Activated T-helper 1 cell treated with anti-CD3 and anti-CD28 coated beads, Interleukin-12 subunit alpha, Interleukin-12 subunit beta, Interleukin-2, Interleukin-4 antibody, amounts not matched to agents 30 ng/mL and 10 ng/mL and 1 ng/mL, durations not matched to agents 14 hours and 24 hours and 36 hours (primary cell): ENCODE measurements around the gene VPS37D. TPM values are rescaled to one million over a fixed set of nuclear protein-coding genes. Genes with fewer than 3 reads are reported as not detected.
A peak's percentile ranks its signal among the peaks of the same experiment; 100 is the strongest.
"Not testable (repeated sequence)": the region's sequence is repeated elsewhere in the genome, so short reads cannot be mapped to it uniquely, and the experiment has no call there.

ENCODE experiments used
- DNase-seq: peaks from one replicate; pipeline ENCODE4 v3.0.0; 2021; ENCODE audit warnings: low spot score
- H3K27ac Mint-ChIP-seq: one replicate; pipeline ENCODE4 v1.8.0; 2021; ENCODE audit warnings: mild to moderate bottlenecking, mixed read lengths
- H3K27me3 Mint-ChIP-seq: one replicate; pipeline ENCODE4 v1.8.0; 2022; ENCODE audit warnings: mild to moderate bottlenecking, moderate library complexity, mixed read lengths; ENCODE audit not compliant: insufficient read depth
- H3K36me3 Mint-ChIP-seq: one replicate; pipeline ENCODE4 v1.8.0; 2021; ENCODE audit warnings: low read depth, mixed read lengths
- H3K4me1 Mint-ChIP-seq: one replicate; pipeline ENCODE4 v1.8.0; 2021; ENCODE audit warnings: low read depth, mixed read lengths
- H3K4me3 Mint-ChIP-seq: one replicate; pipeline ENCODE4 v1.8.0; 2021; ENCODE audit warnings: mild to moderate bottlenecking, moderate library complexity, mixed read lengths
- H3K9me3 Mint-ChIP-seq: one replicate; pipeline ENCODE4 v1.8.0; 2021; ENCODE audit warnings: mixed read lengths
- intact Hi-C: fragments of 100-400 bp; cut with micrococcal nuclease; formaldehyde crosslinking; loops from one replicate; pipeline ENCODE4 v1.15.1; 2024
- total RNA-seq: library from RNA; stranded (reverse); gene quantifications from 2 replicates; pipeline ENCODE4 v1.2.3, GENCODE V29; 2022

VPS37D gene
- total RNA-seq, 1 donor from 2014 or later, result 0.18 TPM

GRCh38 chr7:73718905-73719805 lies 51.5 kb downstream of the VPS37D start, which contains the start of gene STX1A:
Gene STX1A (minus strand): TSS chr7:73719669. CDS start chr7:73719631, 38 bp downstream.
- no peaks in the 10 kb centered on the region for H3K9me3 Mint-ChIP-seq
- peak; percentile 72 for DNase-seq
- peaks cover 34% of the 10 kb centered on the region for H3K4me1 Mint-ChIP-seq
- peaks cover 15% of the 10 kb centered on the region for H3K27me3 Mint-ChIP-seq
- H3K4me3 Mint-ChIP-seq, result peak within 1 kb of the TSS; percentile 88
- intact Hi-C loops, result loop anchor here (1.0 to 5.0 kb wide), 7 partner anchors 19 to 197 kb away; partner anchors contain the start of genes ABHD11, BAZ1B, BCL7B and BUD23
- peak within 1 kb of the TSS; percentile 89 for H3K27ac Mint-ChIP-seq
- H3K36me3 Mint-ChIP-seq, result peaks cover 7% of the 10 kb centered on the region

DNA sequence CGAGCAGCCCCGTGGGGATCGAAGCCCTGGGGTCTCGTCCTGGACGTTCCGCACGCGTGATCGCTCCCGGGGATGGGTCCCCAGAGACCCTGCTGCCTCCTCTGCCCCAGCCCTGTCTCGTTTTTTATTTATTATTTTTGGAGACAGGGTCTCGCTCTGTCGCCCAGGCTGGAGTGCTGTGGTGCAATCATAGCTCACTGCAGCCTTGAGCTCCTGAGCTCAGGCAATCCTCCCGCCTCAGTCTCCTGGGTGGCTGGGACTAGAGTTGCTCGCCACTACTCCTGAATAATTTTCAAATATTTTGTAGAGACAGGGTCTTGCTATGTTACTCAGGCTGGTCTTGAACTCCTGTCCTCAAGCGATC lies 52.2 kb downstream of the VPS37D start:
- Mint-ChIP-seq H3K4me3 (peak overlapping the region; percentile 82), H3K27ac (peak overlapping the region; percentile 36), H3K9me3 (no peaks in the 10 kb centered on the region), H3K36me3 (peaks cover 7% of the 10 kb centered on the region), H3K27me3 (peaks cover 15% of the 10 kb centered on the region), H3K4me1 (peaks cover 34% of the 10 kb centered on the region)
- DNase-seq, result no peak
- intact Hi-C loops, result loop anchor here (1.0 to 5.0 kb wide), 2 partner anchors 95 to 197 kb away; partner anchors contain the start of genes BAZ1B and MLXIPL

GRCh38 chr7:73720443-73720842 lies 52.8 kb downstream of the VPS37D start:
- intact Hi-C loops, H3K9me3 Mint-ChIP-seq, DNase-seq, H3K36me3 Mint-ChIP-seq: not testable (repeated sequence)
- Mint-ChIP-seq H3K27ac (peak overlapping the region; percentile 36), H3K4me1 (peaks cover 33% of the 10 kb centered on the region), H3K4me3 (peak overlapping the region; percentile 82), H3K27me3 (peaks cover 15% of the 10 kb centered on the region)

GRCh38 chr7:73721377-73721817 lies 53.8 kb downstream of the VPS37D start:
- Mint-ChIP-seq H3K36me3 (peaks cover 3% of the 10 kb centered on the region), H3K9me3 (no peaks in the 10 kb centered on the region), H3K27ac (no peak overlapping the region), H3K27me3 (peaks cover 15% of the 10 kb centered on the region), H3K4me1 (peaks cover 24% of the 10 kb centered on the region), H3K4me3 (peak overlapping the region; percentile 82)
- intact Hi-C loops, result no loop called here
- no peak for DNase-seq

Other genes starting within 250 kb of the VPS37D start
- gene FZD9, start 234.1 kb upstream of the VPS37D start, total RNA-seq, result 0.54 and 0.67 TPM in 2 replicates
- 110 and 111 TPM in 2 replicates for gene BAZ1B, start 145.5 kb upstream of the VPS37D start, total RNA-seq
- 80.6 and 86.0 TPM in 2 replicates for gene BCL7B, start 110.1 kb upstream of the VPS37D start, total RNA-seq
- gene TBL2, start 89.3 kb upstream of the VPS37D start, total RNA-seq, result 46.5 and 48.2 TPM in 2 replicates
- not detected in 2 replicates for gene MLXIPL, start 43.3 kb upstream of the VPS37D start, total RNA-seq
- gene DNAJC30, start 15.6 kb downstream of the VPS37D start, total RNA-seq, result 11.2 and 11.6 TPM in 2 replicates
- 128 and 138 TPM in 2 replicates for gene BUD23, start 15.8 kb downstream of the VPS37D start, total RNA-seq
- gene STX1A, start 51.8 kb downstream of the VPS37D start, total RNA-seq, result 24.9 and 26.7 TPM in 2 replicates
- 18.9 and 24.3 TPM in 2 replicates for gene ABHD11, start 71.0 kb downstream of the VPS37D start, total RNA-seq
- gene CLDN3, start 102.4 kb downstream of the VPS37D start, total RNA-seq, result not detected in 2 replicates
- gene CLDN4, start 163.2 kb downstream of the VPS37D start, total RNA-seq, result not detected in 2 replicates
- gene METTL27, start 174.7 kb downstream of the VPS37D start, total RNA-seq, result 1.2 and 1.8 TPM in 2 replicates
- not detected in 2 replicates for gene TMEM270, start 193.3 kb downstream of the VPS37D start, total RNA-seq